NCI-H1105 treated with DMSO at 0.1 percent for 48 hours (cell line): Measurements from ENCODE around the gene GLIS1.

ENCODE experiments used
- DNase-seq: peaks from one replicate; lab custom pipeline; 2025; lab: John Stamatoyannopoulos, UW

The GLIS1 gene

DNA sequence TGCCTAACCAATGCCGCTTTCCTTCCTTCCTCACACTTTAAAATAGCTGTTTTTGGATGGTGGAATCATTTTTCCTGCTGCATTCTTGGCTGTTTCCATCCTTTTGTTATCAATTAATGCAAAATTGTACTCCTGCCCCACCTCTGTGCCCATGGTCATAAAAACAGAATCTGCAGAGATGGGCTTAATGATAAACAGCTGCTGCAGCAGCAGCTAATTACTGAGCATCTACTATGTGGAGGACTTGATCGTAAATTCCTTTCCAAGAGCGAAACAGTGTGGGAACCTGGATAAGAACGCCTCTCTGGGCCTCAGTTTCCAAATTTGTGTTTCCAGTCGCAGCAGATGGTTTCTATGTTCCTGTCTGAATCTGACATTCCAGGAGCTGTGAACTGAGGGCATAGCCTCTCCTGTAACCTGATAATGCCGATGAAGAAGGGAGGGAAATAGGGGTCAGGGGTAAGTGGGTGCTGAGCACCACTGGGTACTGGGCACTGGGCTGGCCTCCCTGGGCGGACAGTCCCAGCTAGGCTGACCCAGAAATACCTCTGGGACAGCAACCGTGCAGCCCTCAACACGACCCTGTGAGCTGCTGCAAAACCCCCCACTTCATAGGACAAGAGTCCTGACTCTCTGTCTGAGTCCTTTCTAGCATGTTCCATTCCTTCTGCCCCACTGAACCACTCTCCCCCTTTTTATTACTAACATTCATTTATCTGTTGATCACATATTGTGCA, 158.1 kb downstream of the GLIS1 start:
- no peak for DNase-seq

DNA sequence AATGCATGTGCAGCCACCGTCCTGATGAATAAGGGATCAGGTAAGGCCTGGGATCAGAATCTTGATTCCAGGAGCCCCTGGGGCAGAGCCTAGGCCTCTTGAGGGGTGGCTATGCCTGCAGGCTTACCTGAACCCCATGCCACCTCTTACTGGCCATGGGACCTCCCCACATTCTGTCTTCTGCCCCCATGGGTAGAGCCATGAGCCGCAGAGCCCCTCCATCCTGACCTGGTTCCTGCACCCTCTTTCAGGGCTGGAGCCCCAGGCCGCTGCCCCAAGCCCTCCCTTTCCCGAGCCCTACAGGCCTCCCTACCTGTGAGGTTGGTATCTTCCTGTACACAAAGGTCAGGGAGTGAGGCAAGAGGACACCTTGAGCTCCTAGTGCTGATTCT, 159.0 kb downstream of the GLIS1 start:
- DNase-seq = no peak

DNA sequence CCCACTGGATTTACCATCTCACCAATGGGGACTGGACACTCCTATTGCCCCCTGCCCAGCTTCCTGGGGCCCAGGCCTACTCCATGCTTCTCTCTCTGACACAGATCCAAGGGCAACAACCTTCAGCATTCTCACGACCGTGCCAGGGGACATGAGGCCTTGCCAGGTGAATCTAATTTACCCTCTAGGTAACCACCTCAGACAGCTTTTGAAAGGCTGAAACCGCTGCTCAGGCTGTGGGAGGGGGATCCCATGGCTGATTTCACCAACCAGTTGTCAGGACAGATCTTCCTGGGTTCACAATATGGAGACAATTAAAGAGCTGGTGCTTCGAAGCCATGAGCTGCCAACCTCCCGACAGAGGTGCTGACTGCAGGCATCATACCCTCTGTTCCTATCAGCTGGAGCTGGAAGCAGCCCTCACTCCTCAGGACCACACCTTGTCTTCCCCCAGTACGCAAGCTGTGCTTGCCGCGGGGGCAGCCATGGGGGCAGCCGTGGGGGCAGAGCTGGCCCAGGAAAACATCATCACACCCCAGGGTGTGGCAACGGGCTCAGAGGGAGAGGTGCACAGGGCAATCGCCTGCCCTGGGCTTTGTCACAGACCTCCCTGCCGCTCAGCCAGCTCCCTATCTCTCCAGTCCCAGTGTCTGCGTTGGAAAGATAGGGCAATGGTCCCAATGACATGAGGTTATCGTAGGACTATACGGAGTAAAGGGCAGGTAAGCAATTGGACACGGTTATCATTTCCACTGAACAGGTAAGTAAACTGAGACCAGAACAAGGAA, 159.5 kb downstream of the GLIS1 start:
- no peak for DNase-seq

DNA sequence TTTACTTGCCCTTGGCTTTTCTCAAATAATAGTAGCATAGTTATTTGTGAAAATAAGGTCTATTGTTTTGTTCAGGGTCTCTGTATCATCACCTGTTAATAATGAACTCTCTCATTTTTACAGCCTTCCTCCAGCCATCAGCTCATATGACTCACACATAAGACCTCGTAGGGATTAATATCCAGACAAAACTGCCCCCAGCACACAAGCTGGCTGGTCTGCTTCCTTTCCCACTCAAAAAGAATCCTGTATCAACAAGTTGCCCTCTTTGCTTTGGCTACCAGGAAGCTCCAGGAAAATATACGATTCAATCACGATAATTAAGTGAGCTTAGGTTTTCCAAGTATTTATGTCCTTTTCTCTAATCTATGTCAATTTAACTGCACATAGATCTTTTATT, 160.6 kb downstream of the GLIS1 start:
- DNase-seq = no peak

DNA sequence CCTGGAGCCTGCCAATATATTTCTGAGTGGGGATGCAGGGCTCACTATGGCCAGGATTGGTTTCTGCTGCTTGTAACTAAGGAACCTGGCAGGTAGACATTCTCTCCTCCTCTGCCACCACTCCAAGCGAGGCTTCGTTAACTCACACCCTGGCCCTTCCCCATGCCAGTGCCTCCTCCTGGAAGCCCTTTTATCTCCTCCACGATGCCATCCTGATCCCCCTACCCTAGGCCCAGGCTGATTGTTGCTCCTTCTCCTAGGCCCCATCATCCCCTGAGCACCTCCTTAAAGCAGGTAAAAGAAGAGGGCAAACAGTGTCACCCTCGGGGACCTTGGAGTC, 161.2 kb downstream of the GLIS1 start:
- no peak for DNase-seq

DNA sequence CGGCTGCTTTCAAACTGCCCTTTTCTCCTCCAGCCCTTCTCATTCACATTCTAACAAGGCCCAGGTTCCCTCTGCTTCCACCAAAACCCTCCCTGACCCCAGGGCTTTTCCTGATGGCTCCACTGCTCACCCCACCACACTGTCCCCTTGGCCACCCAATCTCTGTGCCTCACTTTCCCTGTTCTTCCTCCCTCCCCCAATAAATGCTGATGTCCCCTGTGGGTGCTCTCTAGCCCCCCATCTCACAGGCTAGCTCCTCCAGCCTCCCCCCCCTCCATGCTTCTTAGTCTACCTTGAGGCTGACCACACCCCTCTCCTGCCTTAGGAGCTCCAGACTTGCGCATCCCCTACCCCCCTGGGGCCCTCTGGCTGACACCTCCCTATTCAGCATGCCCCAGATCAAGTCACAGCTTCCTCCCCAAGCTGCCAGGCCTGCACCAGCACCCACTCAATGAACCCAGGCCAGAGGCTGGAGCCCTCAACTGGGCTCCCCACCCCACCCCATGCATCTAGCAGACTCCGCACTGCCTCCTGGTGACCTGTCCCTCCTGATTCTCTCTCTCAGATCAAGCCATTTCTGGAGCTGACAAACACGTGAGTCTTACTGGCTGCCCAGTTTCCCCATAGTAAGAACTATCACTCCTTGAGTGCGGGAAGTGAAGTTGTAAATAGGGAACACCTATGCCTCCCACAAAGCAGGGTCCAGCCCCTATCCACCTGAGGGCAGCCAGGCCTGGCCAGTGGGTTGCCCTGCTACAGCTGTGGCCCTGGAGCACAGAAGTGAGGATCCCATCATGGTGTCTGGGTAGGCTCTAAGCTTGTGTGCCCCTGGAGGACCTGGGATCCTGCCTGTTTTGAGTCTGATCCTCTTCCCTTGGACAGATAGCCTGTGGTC, 161.9 kb downstream of the GLIS1 start:
- DNase-seq = no peak

DNA sequence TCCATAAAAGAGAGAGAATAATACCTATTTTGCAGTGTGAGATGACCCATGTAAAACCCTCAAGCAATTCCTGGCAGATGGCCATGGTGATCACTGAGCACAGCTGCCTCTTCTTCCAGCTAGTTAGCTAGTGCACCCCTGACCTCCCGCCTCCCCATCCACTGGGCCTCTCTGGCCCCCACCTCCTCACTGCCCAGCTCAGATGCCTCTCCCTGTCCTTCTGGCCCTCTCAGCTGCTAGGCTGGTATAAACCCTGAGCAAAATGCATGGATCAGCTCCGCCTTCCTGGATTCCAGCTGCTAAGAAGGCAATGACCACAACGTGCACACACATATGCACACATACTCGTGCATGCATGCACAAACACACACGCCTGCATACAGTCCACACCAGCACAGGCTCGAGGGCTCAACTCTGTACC, 162.6 kb downstream of the GLIS1 start:
- DNase-seq = peak; percentile 10

DNA sequence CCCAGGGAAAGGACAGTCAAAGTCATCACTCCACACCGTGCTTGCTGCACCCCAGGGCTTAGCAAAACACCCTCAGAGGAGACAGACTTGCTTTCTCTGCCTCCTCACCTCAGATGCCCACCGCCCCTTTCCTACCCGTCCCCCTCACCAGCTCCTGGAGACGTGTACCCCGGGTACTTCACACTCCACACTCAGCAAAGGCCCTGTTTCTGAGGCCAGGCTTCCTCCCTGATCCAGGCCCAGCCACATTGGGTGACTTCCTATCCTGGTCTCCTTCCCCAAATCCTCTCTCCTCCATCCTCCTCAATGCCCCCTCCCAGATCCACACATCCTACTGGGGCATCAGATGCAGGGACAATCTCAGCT, 163.0 kb downstream of the GLIS1 start:
- DNase-seq = no peak

DNA sequence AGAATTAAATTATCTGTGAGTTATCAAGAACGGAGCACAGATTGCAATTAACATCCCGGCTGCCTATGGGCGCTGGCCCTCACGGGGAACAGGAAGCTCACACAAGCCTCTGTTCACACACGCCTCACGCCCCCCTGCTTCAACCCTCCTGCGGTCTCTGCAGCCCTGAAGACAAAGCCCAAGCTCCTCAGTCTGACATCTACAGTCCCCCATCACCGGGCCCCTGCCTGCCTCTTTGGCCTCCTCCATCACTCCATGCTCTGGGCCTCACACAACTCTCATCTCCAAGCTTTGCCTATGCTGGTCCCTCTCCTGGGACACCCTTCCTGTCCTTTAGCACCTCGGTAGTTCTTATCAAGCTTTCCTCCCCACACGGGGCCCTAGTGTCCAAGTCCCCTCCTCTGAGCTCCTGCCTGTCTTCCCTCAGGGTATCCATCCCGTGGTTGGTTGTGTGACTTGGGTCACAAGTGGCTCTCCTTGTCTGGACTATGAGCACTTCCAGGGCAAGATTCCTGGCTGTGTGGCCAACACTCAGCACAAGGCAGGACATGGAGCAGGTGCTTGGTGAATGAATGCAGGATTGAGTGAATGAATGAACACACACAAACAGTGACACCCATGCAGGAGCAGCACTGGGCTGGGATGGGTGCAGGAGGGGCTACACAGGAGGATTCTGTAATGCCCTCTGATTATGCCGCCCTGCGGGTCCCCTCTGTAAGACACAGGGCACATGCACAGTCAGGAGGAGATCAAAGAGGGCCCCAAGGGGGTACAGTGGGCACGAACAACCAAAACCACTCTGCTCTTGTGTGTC, 163.6 kb downstream of the GLIS1 start:
- no peak for DNase-seq

DNA sequence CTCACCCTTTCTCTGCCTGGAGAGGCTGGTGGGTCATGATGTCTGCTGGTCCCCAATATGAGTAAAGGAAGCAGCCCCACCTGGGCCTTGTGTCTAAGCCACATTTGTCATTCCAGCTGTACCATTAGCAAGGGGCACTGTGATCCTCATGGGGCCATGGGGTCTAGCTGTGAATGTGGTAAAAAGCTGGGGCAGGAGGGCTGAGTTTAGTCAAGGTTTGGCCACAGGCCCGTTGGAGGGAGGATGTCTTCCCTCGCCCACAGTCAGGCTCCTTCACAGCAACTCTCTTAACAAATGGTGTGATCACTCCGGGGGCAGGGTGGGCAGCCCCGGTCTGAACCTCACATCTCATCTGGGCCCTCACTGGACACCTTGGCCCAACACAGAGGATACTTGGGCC, 164.3 kb downstream of the GLIS1 start:
- DNase-seq = no peak

DNA sequence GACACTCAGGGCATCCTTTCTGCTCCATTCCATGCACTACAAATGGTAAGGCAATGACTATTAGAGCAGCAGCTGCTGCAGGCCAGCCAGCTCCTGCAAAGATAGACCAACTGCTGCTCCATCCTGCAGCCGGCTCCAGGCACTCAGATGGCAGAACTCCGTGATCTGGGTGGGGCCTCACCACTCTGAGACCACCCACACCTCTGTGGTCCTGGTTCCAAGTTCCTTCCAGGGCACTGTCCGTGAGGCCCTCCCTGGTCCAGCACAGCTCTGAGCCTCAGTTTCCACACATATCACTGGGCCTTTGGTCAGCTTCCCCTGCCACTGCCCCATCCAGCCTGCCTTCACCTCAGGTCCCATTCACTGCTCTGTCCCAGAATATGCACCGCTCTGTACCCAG, 165.0 kb downstream of the GLIS1 start:
- DNase-seq = no peak

DNA sequence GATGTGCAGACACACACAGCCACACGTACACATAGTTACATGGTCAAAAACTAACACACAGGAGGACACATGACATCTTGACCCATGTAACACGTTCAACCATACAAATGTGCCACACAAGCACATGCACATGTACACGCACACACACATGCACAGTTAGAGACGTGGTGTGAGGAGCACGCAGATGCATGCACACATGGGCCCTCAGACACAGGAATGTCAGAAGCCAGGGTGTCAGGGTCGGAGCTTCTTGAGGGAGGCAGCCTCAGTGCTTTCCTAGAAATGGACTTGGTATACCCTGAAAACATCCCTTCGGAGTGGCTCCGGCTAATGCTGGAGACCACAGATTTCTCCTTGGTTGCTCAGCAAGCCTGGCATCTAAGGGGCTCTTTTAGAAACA, 165.4 kb downstream of the GLIS1 start:
- no peak for DNase-seq

DNA sequence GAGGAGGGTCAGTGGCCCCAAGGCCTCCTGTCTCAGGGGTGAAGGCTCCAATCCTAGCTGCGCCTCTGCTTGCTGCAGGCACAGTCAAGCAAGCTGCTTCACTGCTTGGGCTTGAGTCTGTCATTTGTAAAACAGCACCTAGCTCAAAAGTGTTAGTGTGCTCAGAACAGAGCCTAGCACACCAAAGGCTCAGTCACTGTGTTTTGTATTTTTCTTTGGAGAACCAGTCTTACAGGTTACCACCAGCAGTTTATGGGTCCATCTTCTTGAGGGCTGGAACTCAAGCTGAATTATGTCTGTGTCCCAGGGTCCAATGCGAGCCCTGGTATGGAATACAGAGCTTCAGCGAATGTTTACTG, 166.2 kb downstream of the GLIS1 start:
- no peak for DNase-seq

DNA sequence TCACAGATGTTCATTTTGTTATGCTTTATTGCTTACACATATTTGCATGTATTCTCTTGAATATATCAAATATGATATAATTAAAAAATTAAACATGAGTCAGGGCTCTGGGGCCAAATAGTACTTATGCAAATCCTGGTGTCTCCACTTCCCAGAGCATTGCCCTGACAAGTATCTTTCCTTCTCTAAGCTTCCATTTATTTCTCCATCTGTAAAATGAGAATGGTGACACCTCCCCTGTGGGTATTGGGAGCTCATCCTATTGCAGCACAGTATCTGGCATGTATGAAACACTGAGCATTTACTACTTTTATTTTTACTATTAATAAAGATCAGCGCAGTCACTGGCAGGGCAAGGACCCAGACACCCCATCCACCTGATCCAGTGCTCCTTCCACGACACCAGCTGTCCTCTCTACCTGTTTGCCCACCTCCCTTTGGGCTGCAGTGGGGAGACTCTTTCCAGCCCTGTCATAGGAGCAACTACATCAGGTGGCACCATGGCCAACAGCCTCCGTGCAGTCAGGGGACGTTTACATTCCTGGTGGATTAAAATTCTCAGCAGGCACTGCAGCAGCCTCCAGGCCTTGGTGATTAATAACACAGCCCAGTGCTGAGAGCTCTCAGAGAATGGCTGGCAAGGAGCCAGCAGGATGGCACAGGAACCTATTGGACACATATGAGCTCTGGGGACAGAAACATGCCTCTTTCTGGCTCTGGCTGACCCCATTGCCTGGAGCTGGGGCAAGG, 166.7 kb downstream of the GLIS1 start:
- DNase-seq = peak; percentile 66

DNA sequence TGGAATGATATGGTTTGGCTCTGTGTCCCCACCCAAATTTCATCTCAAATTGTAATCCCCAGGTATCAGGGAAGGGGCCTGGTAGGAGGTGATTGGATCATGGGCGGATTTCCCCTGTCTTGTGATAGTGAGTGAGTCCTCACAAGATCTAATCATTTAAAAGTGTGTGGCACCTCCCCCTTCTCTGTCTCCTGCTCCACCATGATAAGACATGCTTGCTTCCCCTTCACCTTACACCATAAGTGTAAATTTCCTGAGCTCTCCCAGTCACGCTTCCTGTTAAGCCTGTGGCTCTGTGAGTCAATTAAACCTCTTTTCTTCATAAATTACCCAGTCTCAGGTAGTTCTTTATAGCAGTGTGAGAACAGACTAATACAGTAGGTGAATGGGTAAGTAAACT, 170.4 kb downstream of the GLIS1 start:
- no peak for DNase-seq

DNA sequence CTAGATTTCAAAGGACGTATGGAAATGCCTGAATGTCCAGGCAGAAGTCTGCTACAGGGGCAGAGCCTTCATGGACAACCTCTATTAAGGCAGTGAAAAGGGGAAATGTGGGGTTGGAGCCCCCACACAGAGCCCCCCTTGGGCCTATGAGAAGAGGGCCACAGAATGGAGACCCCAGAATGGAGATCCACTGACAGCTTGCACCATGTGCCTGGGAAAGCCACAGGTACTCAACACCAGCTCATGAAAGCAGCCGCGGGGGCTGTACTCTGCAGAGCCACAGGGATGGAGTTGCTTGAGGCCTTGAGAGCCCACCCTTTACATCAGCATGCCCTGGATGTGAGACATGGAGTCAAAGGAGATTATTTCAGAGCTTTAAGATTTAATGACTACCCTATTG, 171.1 kb downstream of the GLIS1 start:
- DNase-seq = no peak

DNA sequence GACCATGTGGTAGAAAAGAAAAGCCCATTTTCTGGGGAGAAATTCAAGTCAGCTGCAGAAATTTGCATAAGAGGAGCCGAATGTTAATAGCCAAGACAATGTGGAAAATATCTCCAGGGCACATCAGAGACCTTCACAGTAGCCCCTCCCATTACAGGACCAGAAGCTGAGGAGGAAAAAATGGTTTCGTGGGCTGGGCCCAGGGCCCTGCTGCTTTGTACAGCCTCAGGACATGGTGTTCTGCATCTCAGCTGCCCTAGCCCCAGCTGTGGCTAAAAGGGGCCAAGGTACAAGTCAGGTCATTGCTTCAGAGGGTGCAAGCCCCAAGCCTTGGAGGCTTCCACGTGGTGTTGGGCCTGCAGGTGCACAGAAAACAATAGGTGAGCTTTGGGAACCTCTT, 171.5 kb downstream of the GLIS1 start:
- no peak for DNase-seq

DNA sequence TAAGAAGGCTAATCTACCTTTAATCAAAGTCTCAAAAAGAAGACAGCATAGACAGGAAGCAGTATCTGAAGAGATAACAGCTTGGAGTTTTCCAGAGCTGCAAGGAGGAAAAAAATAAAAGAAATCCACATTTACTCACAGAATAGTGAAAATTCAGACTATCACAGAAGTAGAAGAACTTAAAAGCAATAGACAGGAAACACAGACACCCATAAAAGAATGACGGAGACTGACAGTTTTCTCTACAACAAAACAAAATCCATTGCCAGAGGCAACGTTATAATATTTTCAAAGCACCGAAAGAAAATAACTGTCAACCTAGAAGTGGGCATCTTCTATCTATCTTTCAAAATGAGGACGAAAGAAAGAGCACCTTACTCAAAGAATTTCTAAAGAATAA, 175.4 kb downstream of the GLIS1 start:
- DNase-seq = no peak

DNA sequence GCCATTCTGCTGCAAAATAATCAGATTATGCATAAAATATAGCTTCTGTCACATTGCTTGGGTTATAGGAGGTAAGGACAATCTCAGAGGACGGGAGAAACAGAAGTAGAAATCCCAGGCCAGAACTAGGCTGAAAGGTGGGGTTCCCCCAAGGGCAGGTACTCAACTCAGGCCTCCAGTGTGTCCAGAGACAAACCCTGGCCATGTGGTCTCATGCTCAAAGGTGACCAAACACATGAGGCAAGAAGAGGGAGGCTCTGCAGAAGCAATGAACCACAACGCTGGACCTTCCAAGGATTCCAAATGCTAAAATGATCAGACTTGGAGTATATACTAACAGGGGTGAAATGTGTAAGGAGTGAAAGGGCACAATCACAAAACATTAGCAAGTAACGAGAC, 176.0 kb downstream of the GLIS1 start:
- no peak for DNase-seq

DNA sequence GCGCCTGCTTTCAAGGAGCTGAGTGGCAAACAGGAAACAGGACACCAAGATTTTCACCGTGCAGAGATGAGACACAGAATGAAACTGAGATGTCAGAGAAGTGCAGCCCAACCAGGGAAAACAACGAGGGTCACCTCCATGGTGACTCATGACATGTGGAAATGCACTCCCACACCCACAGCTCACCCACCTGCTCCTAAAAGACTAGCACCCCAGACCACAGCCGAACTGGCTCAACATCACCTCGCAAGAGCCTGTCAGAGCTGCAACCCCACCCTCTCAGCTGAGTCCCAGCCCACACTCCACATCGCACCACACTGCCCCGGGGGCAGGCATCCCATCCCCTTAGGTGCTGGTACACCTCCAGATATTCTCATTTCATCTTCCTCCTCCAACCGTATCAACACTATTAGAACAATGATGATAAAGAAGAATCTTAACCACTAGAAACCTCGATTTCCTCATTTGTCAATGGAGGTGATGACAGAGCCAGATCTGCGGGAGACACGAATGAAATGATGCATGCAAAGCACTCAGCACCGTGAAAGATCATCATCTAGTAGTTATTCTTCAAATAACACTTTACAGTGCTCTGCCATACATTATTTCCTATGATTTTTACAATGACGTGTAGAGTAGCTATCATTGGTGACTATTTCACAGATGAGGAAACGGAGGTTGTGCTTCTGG, 176.5 kb downstream of the GLIS1 start:
- no peak for DNase-seq
